ENCODE data around the gene VSX1.
A peak's percentile ranks its signal among the peaks of the same experiment; 100 is the strongest.

Gene VSX1

GRCh38 chr20:25081730-25082497 is at the start of gene VSX1:
Gene VSX1, minus strand, starts transcription at chr20:25082141. Its CDS starts 45 bp downstream, at chr20:25082096.
- no peak for DNase-seq (ENCODE audit: low read depth in 2 of 2)

GRCh38 chr20:25129908-25130307 is 48.0 kb upstream of the VSX1 start:
- DNase-seq (ENCODE audit: low read depth in 2 of 2): no peak

- no peak for DNase-seq (ENCODE audit: low read depth in 2 of 2)
Observed at GRCh38 chr20:25129428-25129827, 47.5 kb upstream of the VSX1 start.

- DNase-seq (ENCODE audit: low read depth in 2 of 2): no peak
Observed at GRCh38 chr20:25128649-25129048, 46.7 kb upstream of the VSX1 start.

- DNase-seq (ENCODE audit: low read depth in 2 of 2): no peak
Observed at GRCh38 chr20:25127761-25128537, 46.0 kb upstream of the VSX1 start.

- DNase-seq (ENCODE audit: low read depth in 2 of 2): no peak
Observed at GRCh38 chr20:25126204-25127029, 44.5 kb upstream of the VSX1 start.

GRCh38 chr20:25125636-25126035 is 43.7 kb upstream of the VSX1 start:
- DNase-seq (ENCODE audit: low read depth in 2 of 2): no peak

- DNase-seq (ENCODE audit: low read depth in 2 of 2): no peak
Observed at GRCh38 chr20:25120920-25121319, 39.0 kb upstream of the VSX1 start.

- no peak for DNase-seq (ENCODE audit: low read depth in 2 of 2)
Observed at GRCh38 chr20:25120457-25120856, 38.5 kb upstream of the VSX1 start.

GRCh38 chr20:25118529-25118928 is 36.6 kb upstream of the VSX1 start:
- DNase-seq (ENCODE audit: low read depth in 2 of 2): no peak

GRCh38 chr20:25117990-25118389 is 36.0 kb upstream of the VSX1 start:
- DNase-seq (ENCODE audit: low read depth in 2 of 2): no peak

GRCh38 chr20:25116739-25117458 is 35.0 kb upstream of the VSX1 start:
- DNase-seq (ENCODE audit: low read depth in 2 of 2): no peak

GRCh38 chr20:25103526-25103925 is 21.6 kb upstream of the VSX1 start:
- no peak for DNase-seq (ENCODE audit: low read depth in 2 of 2)

- no peak for DNase-seq (ENCODE audit: low read depth in 2 of 2)
Observed at GRCh38 chr20:25100914-25101313, 19.0 kb upstream of the VSX1 start.

GRCh38 chr20:25099601-25100140 is 17.7 kb upstream of the VSX1 start:
- no peak for DNase-seq (ENCODE audit: low read depth in 2 of 2)

GRCh38 chr20:25097498-25097897 is 15.6 kb upstream of the VSX1 start:
- no peak for DNase-seq (ENCODE audit: low read depth in 2 of 2)

GRCh38 chr20:25090492-25091429 is 8.8 kb upstream of the VSX1 start:
- peak; percentile 23 to 38 for DNase-seq (ENCODE audit: low read depth in 2 of 2)

GRCh38 chr20:25089662-25090061 is 7.7 kb upstream of the VSX1 start:
- DNase-seq (ENCODE audit: low read depth in 2 of 2): no peak

- DNase-seq (ENCODE audit: low read depth in 2 of 2): no peak
Observed at GRCh38 chr20:25089096-25089495, 7.2 kb upstream of the VSX1 start.

GRCh38 chr20:25088267-25088666 is 6.3 kb upstream of the VSX1 start:
- DNase-seq (ENCODE audit: low read depth in 2 of 2): no peak
